ENCODE results near the gene GALNT10. TPM values are rescaled to one million over a fixed set of nuclear protein-coding genes. Genes with fewer than 3 reads are reported as not detected.

The GALNT10 gene
- total RNA-seq, 1 experiment from 2014 or later, result 68.2 TPM

GRCh38 chr5:154371687-154372086 is 181.2 kb downstream of the GALNT10 start:
- intact Hi-C loops (cut with micrococcal nuclease; ENCODE audit: unreplicated experiment), result no loop called here
- Mint-ChIP-seq H3K4me3 (ENCODE audit: low read depth, unreplicated experiment) (no peak overlapping the region), H3K36me3 (ENCODE audit: insufficient read depth, unreplicated experiment) (no peaks in the 10 kb centered on the region), H3K4me1 (ENCODE audit: low read depth, unreplicated experiment) (peaks cover 28% of the 10 kb centered on the region), H3K9me3 (ENCODE audit: low read depth, unreplicated experiment) (no peaks in the 10 kb centered on the region), H3K27me3 (ENCODE audit: unreplicated experiment) (no peaks in the 10 kb centered on the region), H3K27ac (ENCODE audit: unreplicated experiment) (no peak overlapping the region)
- TF ChIP-seq, protein P1, sequence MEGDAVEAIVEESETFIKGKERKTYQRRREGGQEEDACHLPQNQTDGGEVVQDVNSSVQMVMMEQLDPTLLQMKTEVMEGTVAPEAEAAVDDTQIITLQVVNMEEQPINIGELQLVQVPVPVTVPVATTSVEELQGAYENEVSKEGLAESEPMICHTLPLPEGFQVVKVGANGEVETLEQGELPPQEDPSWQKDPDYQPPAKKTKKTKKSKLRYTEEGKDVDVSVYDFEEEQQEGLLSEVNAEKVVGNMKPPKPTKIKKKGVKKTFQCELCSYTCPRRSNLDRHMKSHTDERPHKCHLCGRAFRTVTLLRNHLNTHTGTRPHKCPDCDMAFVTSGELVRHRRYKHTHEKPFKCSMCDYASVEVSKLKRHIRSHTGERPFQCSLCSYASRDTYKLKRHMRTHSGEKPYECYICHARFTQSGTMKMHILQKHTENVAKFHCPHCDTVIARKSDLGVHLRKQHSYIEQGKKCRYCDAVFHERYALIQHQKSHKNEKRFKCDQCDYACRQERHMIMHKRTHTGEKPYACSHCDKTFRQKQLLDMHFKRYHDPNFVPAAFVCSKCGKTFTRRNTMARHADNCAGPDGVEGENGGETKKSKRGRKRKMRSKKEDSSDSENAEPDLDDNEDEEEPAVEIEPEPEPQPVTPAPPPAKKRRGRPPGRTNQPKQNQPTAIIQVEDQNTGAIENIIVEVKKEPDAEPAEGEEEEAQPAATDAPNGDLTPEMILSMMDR (IDR thresholded peaks at IDR 0.05; ENCODE audit: unreplicated experiment), result no peak
- BruUV-seq (replicated peaks), result no TSS peak
- DNase-seq, result no peak
- CTCF ChIA-PET, result no interaction called here

DNA sequence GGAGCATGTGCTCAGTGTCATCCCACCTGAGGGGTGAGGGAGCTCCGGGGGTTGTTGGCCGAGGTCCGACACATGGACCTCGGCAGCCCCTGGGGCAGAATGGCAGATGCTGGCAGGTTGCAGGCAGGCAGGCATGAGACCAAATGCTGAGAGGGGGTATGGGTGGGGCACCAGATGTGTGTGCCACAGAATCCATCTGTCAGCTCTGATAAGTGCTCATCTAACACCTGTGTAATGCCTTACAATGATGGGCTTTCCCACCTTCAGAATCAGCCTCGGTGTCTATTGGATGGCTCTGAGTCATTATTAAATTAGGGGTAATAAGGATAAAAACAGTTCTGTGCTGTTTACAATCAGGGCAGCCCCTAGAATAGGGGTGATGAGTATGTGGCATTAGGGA is 182.1 kb downstream of the GALNT10 start:
- H3K27ac Mint-ChIP-seq (ENCODE audit: unreplicated experiment), result no peak overlapping the region
- H3K4me3 Mint-ChIP-seq (ENCODE audit: low read depth, unreplicated experiment), result no peak overlapping the region
- no peak for DNase-seq
- no peaks in the 10 kb centered on the region for H3K9me3 Mint-ChIP-seq (ENCODE audit: low read depth, unreplicated experiment)
- intact Hi-C loops (cut with micrococcal nuclease; ENCODE audit: unreplicated experiment), result no loop called here
- TF ChIP-seq, protein P1 (IDR thresholded peaks at IDR 0.05; ENCODE audit: unreplicated experiment), result no peak
- CTCF ChIA-PET, result no interaction called here
- H3K4me1 Mint-ChIP-seq (ENCODE audit: low read depth, unreplicated experiment), result peaks cover 25% of the 10 kb centered on the region
- H3K27me3 Mint-ChIP-seq (ENCODE audit: unreplicated experiment), result no peaks in the 10 kb centered on the region
- H3K36me3 Mint-ChIP-seq (ENCODE audit: insufficient read depth, unreplicated experiment), result no peaks in the 10 kb centered on the region
- BruUV-seq (replicated peaks), result no TSS peak

- peaks cover 20% of the 10 kb centered on the region for H3K4me1 Mint-ChIP-seq (ENCODE audit: low read depth, unreplicated experiment)
- no peak for DNase-seq
- no TSS peak for BruUV-seq (replicated peaks)
- H3K9me3 Mint-ChIP-seq (ENCODE audit: low read depth, unreplicated experiment), result no peaks in the 10 kb centered on the region
- H3K27ac Mint-ChIP-seq (ENCODE audit: unreplicated experiment), result no peak overlapping the region
- no peak overlapping the region for H3K4me3 Mint-ChIP-seq (ENCODE audit: low read depth, unreplicated experiment)
- H3K36me3 Mint-ChIP-seq (ENCODE audit: insufficient read depth, unreplicated experiment), result no peaks in the 10 kb centered on the region
- TF ChIP-seq, protein P1 (IDR thresholded peaks at IDR 0.05; ENCODE audit: unreplicated experiment), result no peak
- intact Hi-C loops (cut with micrococcal nuclease; ENCODE audit: unreplicated experiment), result no loop called here
- CTCF ChIA-PET, result no interaction called here
- no peaks in the 10 kb centered on the region for H3K27me3 Mint-ChIP-seq (ENCODE audit: unreplicated experiment)
These were observed 182.8 kb downstream of the GALNT10 start for GRCh38 chr5:154373326-154373725.

- Mint-ChIP-seq H3K9me3 (ENCODE audit: low read depth, unreplicated experiment) (no peaks in the 10 kb centered on the region), H3K36me3 (ENCODE audit: insufficient read depth, unreplicated experiment) (no peaks in the 10 kb centered on the region)
These were observed 183.2 kb downstream of the GALNT10 start for GRCh38 chr5:154373729-154374179.

More at GRCh38 chr5:154373729-154374179, 183.2 kb downstream of the GALNT10 start:
- no peak for DNase-seq
- Mint-ChIP-seq H3K4me3 (ENCODE audit: low read depth, unreplicated experiment) (no peak overlapping the region), H3K27ac (ENCODE audit: unreplicated experiment) (no peak overlapping the region), H3K4me1 (ENCODE audit: low read depth, unreplicated experiment) (peaks cover 16% of the 10 kb centered on the region), H3K27me3 (ENCODE audit: unreplicated experiment) (no peaks in the 10 kb centered on the region)
- TF ChIP-seq, protein P1 (IDR thresholded peaks at IDR 0.05; ENCODE audit: unreplicated experiment), result no peak
- intact Hi-C loops (cut with micrococcal nuclease; ENCODE audit: unreplicated experiment), result no loop called here
- BruUV-seq (replicated peaks), result no TSS peak
- CTCF ChIA-PET, result no interaction called here
